HCT116 (cell line): Measurements from ENCODE around the gene CELF2. TPM values are rescaled to one million over a fixed set of nuclear protein-coding genes. Genes with fewer than 3 reads are reported as not detected.

Source experiments
- ATAC-seq: fragments of 200-7000 bp; cut with Tn5 transposase; 2 replicates; pipeline ENCODE4 v1.9.1; 2020; ENCODE audit warnings: mild to moderate bottlenecking, moderate library complexity
- BruUV-seq: library from RNA; stranded (reverse); fragments of 400-500 nt; replicated peaks from 2 replicates; lab custom pipeline; 2021; lab: Mats Ljungman, UMichigan
- CTCF ChIA-PET: fragments of 300-600 bp; sonication (Branson Sonifier 250); formaldehyde crosslinking; loops from one replicate; lab custom pipeline; 2021; ENCODE audit warnings: antibody characterized with exemption; lab: Charles Lee
- POLR2A ChIA-PET: fragments of 300-600, 350-600 bp; sonication (Branson Sonifier 250); formaldehyde crosslinking; loops from one replicate; lab custom pipeline; 2021; ENCODE audit warnings: antibody characterized with exemption; lab: Charles Lee
- RAD21 ChIA-PET, 2 experiments: fragments of 300-600 bp; sonication (Branson Sonifier 250); formaldehyde crosslinking; loops; one replicate each; lab custom pipeline; 2023; ENCODE audit warnings: low total read pairs in 2 of 2; ENCODE audit not compliant: uncharacterized antibody in 2 of 2, unreplicated experiment in 2 of 2, low non-redundant PET in 1 of 2; lab: Charles Lee
- DNase-seq: peaks from one replicate; pipeline ENCODE4 v3.0.0-alpha.2; 2010; ENCODE audit warnings: low read depth, low spot score
- H2AFZ ChIP-seq: fragments of 200-600 bp; shearing (Covaris generic), sonication (generic); 2 replicates; pipeline ENCODE4 v1.6.1; 2017; ENCODE audit warnings: low read depth, mixed run types, mixed read lengths, antibody characterized with exemption, low read length; ENCODE audit not compliant: poor library complexity, severe bottlenecking
- H3K27ac ChIP-seq: 2 replicates; pipeline ENCODE4 v1.5.1; 2012; ENCODE audit warnings: low read depth, low read length
- H3K27me3 ChIP-seq: fragments of 200-600 bp; sonication (generic); 2 replicates; pipeline ENCODE4 v1.6.1; 2016; ENCODE audit warnings: mixed run types, low read length, mixed read lengths; ENCODE audit not compliant: insufficient read depth
- H3K36me3 ChIP-seq, 2 experiments: fragments of 200-500 bp in 1 of 2; fragments of 200-600 bp in 1 of 2; sonication (Bioruptor generic) in 1 of 2; sonication (generic) in 1 of 2; 2 replicates each; pipeline versions ENCODE4 v1.5.1 to v1.6.1; 2014 to 2016; ENCODE audit warnings: low read length in 2 of 2, inconsistent platforms in 1 of 2, mixed read lengths in 1 of 2, mixed run types in 1 of 2; ENCODE audit not compliant: insufficient read depth in 2 of 2, control insufficient read depth in 1 of 2
- H3K4me1 ChIP-seq, 2 experiments: fragments of 200-600 bp in 1 of 2; sonication (generic) in 1 of 2; 2 replicates each; pipeline versions ENCODE4 v1.5.1 to v1.6.1; 2012 to 2017; ENCODE audit warnings: low read length in 2 of 2, inconsistent platforms in 1 of 2, mild to moderate bottlenecking in 1 of 2, mixed read lengths in 1 of 2, mixed run types in 1 of 2, moderate library complexity in 1 of 2; ENCODE audit not compliant: insufficient read depth in 2 of 2, control insufficient read depth in 1 of 2
- H3K4me2 ChIP-seq: fragments of 200-600 bp; sonication (generic); 2 replicates; pipeline ENCODE4 v1.6.1; 2017; ENCODE audit warnings: mixed run types, low read length, mixed read lengths
- H3K4me3 ChIP-seq, 2 experiments: fragments of 200-600 bp in 1 of 2; sonication (generic) in 1 of 2; replicated peaks in 1 of 2; 2 replicates each; pipeline ENCODE4 v1.5.1; 2011 to 2016; ENCODE audit warnings: low read length in 2 of 2, control low read depth in 1 of 2, low read depth in 1 of 2, mild to moderate bottlenecking in 1 of 2, mixed read lengths in 1 of 2, mixed run types in 1 of 2
- H3K79me2 ChIP-seq: fragments of 200-600 bp; sonication (generic); 2 replicates; pipeline ENCODE4 v1.6.1; 2017; ENCODE audit warnings: mild to moderate bottlenecking, mixed run types, low read length, moderate library complexity, mixed read lengths; ENCODE audit not compliant: insufficient read depth
- H3K9ac ChIP-seq: fragments of 200-600 bp; sonication (generic); 2 replicates; pipeline ENCODE4 v1.6.1; 2016; ENCODE audit warnings: low read length, mixed read lengths
- H3K9me2 ChIP-seq: fragments of 200-600 bp; sonication (generic), shearing (Covaris generic); 2 replicates; pipeline ENCODE4 v1.6.1; 2017; ENCODE audit warnings: mixed run types, mild to moderate bottlenecking, moderate library complexity; ENCODE audit not compliant: insufficient read depth
- H3K9me3 ChIP-seq, 2 experiments: fragments of 200-500 bp in 1 of 2; fragments of 200-600 bp in 1 of 2; sonication (Bioruptor generic) in 1 of 2; sonication (generic) in 1 of 2; 2 replicates each; pipeline ENCODE4 v1.6.1; 2014 to 2017; ENCODE audit warnings: low read length in 2 of 2, mixed read lengths in 2 of 2, inconsistent platforms in 1 of 2, low read depth in 1 of 2, mild to moderate bottlenecking in 1 of 2, mixed run types in 1 of 2, moderate library complexity in 1 of 2; ENCODE audit not compliant: control insufficient read depth in 1 of 2, insufficient read depth in 1 of 2
- H4K20me1 ChIP-seq: fragments of 200-600 bp; sonication (generic), shearing (Covaris generic); 2 replicates; pipeline ENCODE4 v1.6.1; 2017; ENCODE audit warnings: mixed run types, mild to moderate bottlenecking, moderate library complexity; ENCODE audit not compliant: insufficient read depth
- POLR2A ChIP-seq: IDR thresholded peaks from 2 replicates; pipeline ENCODE4 v1.7.0; 2011; ENCODE audit warnings: borderline replicate concordance; ENCODE audit not compliant: insufficient read depth, insufficient read length; ENCODE audit errors: extremely low read depth
- POLR2AphosphoS5 ChIP-seq: IDR thresholded peaks from 2 replicates; pipeline ENCODE4 v1.6.1; 2011; ENCODE audit warnings: mild to moderate bottlenecking, low read depth, low read length, moderate library complexity
- RAD21 ChIP-seq: IDR thresholded peaks from 2 replicates; pipeline ENCODE4 v1.6.1; 2012; ENCODE audit warnings: low read depth, mild to moderate bottlenecking
- SIN3A ChIP-seq: IDR thresholded peaks from 2 replicates; pipeline ENCODE4 v1.6.1; 2012; ENCODE audit warnings: low read depth
- TCF7L2 ChIP-seq: IDR thresholded peaks from 2 replicates; pipeline ENCODE4 v1.7.0; 2011; ENCODE audit warnings: borderline replicate concordance, inconsistent platforms; ENCODE audit not compliant: insufficient read depth, insufficient read length; ENCODE audit errors: extremely low read depth
- ZNF274 ChIP-seq: fragments of 200-500 bp; sonication (Bioruptor generic); IDR thresholded peaks from 2 replicates; pipeline ENCODE4 v1.6.1; 2014; ENCODE audit warnings: mild to moderate bottlenecking, low read depth, low read length, inconsistent platforms
- intact Hi-C: fragments of 100-400 bp; cut with micrococcal nuclease; formaldehyde crosslinking; loops from 2 replicates; pipeline ENCODE4 v1.10.0; 2022
- total RNA-seq: library from RNA; stranded (reverse); gene quantifications from one replicate; pipeline ENCODE4 v1.2.1, GENCODE V29; 2021; ENCODE audit not compliant: unreplicated experiment
- TF ChIP-seq, protein P1 (sequence below), 3 experiments: fragments of 200-600 bp in 1 of 3; sonication (generic) in 1 of 3; IDR thresholded peaks in 2 of 3; conservative IDR thresholded peaks in 1 of 3; 2 replicates each; pipeline ENCODE4 v1.5.1; 2012 to 2017; ENCODE audit warnings: low read depth in 2 of 3, low read length in 2 of 3, antibody characterized with exemption in 1 of 3, borderline replicate concordance in 1 of 3, control low read depth in 1 of 3, mild to moderate bottlenecking in 1 of 3, mixed read lengths in 1 of 3, mixed run types in 1 of 3, moderate library complexity in 1 of 3; ENCODE audit not compliant: insufficient read depth in 1 of 3
- TF ChIP-seq, protein P2 (sequence below): IDR thresholded peaks from 2 replicates; pipeline ENCODE4 v1.6.1; 2011; ENCODE audit warnings: mild to moderate bottlenecking, low read length, moderate library complexity; ENCODE audit not compliant: insufficient replicate concordance; ENCODE audit errors: extremely low read depth
- TF ChIP-seq, protein P3 (sequence below): IDR thresholded peaks from 2 replicates; pipeline ENCODE4 v1.6.1; 2012; ENCODE audit warnings: low read depth

The CELF2 gene
- total RNA-seq, 1 experiment from 2014 or later: 0.66 TPM

DNA sequence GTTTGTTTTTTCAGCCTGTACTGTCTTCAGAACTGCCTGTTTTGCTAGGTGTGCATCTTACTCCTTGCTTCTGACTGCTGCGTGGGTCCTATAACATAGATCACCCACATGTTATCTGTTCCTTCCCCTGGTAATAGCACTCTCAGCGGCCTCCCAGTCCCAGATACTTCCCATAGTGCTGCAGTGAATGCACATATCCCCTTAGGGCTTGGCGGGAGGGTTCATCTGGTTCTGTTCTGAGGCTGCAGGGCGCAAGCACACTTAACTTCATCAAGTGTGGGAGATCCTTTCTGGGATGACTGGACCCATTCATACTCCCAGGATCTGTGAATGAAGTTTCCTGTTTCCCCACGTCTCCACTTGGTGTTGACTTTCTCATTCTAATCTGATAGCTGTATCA, 90.7 kb downstream of the CELF2 start:
- ATAC-seq: no peak
- no peak for DNase-seq
- Histone ChIP-seq H3K9me3 (no peaks in the 10 kb centered on the region), H3K27ac (no peak overlapping the region), H3K4me3 (no peak overlapping the region), H2AFZ (no peak overlapping the region), H3K79me2 (no peaks in the 10 kb centered on the region), H3K9me2 (no peaks in the 10 kb centered on the region), H3K9ac (no peak overlapping the region), H3K4me1 (no peaks in the 10 kb centered on the region), H3K36me3 (no peaks in the 10 kb centered on the region), H3K4me2 (no peak overlapping the region), H3K27me3 (no peaks in the 10 kb centered on the region), H4K20me1 (no peaks in the 10 kb centered on the region)
- TF ChIP-seq SIN3A: no peak
- TF ChIP-seq, protein P1, sequence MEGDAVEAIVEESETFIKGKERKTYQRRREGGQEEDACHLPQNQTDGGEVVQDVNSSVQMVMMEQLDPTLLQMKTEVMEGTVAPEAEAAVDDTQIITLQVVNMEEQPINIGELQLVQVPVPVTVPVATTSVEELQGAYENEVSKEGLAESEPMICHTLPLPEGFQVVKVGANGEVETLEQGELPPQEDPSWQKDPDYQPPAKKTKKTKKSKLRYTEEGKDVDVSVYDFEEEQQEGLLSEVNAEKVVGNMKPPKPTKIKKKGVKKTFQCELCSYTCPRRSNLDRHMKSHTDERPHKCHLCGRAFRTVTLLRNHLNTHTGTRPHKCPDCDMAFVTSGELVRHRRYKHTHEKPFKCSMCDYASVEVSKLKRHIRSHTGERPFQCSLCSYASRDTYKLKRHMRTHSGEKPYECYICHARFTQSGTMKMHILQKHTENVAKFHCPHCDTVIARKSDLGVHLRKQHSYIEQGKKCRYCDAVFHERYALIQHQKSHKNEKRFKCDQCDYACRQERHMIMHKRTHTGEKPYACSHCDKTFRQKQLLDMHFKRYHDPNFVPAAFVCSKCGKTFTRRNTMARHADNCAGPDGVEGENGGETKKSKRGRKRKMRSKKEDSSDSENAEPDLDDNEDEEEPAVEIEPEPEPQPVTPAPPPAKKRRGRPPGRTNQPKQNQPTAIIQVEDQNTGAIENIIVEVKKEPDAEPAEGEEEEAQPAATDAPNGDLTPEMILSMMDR (IDR thresholded peaks at IDR 0.05 in 2 of 3, conservative IDR thresholded peaks at IDR 0.05 in 1 of 3; ENCODE audit: borderline replicate concordance in 1 of 3, insufficient read depth in 1 of 3, low read depth in 2 of 3, low read length in 2 of 3): no peak
- RAD21 ChIA-PET: no interaction called here
- POLR2A ChIA-PET: no interaction called here
- CTCF ChIA-PET: no interaction called here
- BruUV-seq: no TSS peak
- intact Hi-C loops: no loop called here

DNA sequence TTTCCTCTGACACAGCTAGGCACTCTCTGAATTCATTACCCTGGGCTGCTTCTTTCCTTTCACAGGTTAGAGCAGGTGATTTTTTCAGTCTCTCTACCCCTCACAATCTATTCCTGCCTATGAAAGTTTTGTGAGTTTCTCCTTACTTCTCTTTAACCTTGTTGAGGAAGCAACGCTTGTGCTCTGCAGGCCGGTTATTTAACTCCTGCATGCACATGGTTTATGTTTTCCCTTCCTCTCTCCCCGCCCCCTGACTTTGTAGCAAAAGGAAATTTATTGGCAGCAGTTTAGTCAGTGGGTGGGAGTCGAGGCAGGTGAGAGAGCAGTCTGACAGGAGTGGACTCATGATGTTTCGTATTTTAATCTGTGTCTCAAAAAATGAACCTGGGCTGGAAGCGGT, 91.9 kb downstream of the CELF2 start:
- intact Hi-C loops: no loop called here
- no TSS peak for BruUV-seq
- CTCF ChIA-PET: no interaction called here
- H3K9me3 ChIP-seq: no peaks in the 10 kb centered on the region
- H3K4me1 ChIP-seq: no peaks in the 10 kb centered on the region
- no peak overlapping the region for H3K4me2 ChIP-seq
- H3K27me3 ChIP-seq: no peaks in the 10 kb centered on the region
- no peak for ATAC-seq
- H3K4me3 ChIP-seq: no peak overlapping the region
- no peaks in the 10 kb centered on the region for H3K36me3 ChIP-seq
- no peak overlapping the region for H2AFZ ChIP-seq
- H3K27ac ChIP-seq: no peak overlapping the region
- no peaks in the 10 kb centered on the region for H3K9me2 ChIP-seq
- RAD21 ChIA-PET: no interaction called here
- no peak for DNase-seq
- no peak overlapping the region for H3K9ac ChIP-seq
- POLR2A ChIA-PET: no interaction called here
- no peaks in the 10 kb centered on the region for H4K20me1 ChIP-seq
- no peaks in the 10 kb centered on the region for H3K79me2 ChIP-seq
- TF ChIP-seq ZNF274 (no peak), POLR2A (no peak), TCF7L2 (no peak), RAD21 (no peak), POLR2AphosphoS5 (no peak)
- TF ChIP-seq, protein P2, sequence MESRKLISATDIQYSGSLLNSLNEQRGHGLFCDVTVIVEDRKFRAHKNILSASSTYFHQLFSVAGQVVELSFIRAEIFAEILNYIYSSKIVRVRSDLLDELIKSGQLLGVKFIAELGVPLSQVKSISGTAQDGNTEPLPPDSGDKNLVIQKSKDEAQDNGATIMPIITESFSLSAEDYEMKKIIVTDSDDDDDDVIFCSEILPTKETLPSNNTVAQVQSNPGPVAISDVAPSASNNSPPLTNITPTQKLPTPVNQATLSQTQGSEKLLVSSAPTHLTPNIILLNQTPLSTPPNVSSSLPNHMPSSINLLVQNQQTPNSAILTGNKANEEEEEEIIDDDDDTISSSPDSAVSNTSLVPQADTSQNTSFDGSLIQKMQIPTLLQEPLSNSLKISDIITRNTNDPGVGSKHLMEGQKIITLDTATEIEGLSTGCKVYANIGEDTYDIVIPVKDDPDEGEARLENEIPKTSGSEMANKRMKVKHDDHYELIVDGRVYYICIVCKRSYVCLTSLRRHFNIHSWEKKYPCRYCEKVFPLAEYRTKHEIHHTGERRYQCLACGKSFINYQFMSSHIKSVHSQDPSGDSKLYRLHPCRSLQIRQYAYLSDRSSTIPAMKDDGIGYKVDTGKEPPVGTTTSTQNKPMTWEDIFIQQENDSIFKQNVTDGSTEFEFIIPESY: no peak
- TF ChIP-seq, protein P3, sequence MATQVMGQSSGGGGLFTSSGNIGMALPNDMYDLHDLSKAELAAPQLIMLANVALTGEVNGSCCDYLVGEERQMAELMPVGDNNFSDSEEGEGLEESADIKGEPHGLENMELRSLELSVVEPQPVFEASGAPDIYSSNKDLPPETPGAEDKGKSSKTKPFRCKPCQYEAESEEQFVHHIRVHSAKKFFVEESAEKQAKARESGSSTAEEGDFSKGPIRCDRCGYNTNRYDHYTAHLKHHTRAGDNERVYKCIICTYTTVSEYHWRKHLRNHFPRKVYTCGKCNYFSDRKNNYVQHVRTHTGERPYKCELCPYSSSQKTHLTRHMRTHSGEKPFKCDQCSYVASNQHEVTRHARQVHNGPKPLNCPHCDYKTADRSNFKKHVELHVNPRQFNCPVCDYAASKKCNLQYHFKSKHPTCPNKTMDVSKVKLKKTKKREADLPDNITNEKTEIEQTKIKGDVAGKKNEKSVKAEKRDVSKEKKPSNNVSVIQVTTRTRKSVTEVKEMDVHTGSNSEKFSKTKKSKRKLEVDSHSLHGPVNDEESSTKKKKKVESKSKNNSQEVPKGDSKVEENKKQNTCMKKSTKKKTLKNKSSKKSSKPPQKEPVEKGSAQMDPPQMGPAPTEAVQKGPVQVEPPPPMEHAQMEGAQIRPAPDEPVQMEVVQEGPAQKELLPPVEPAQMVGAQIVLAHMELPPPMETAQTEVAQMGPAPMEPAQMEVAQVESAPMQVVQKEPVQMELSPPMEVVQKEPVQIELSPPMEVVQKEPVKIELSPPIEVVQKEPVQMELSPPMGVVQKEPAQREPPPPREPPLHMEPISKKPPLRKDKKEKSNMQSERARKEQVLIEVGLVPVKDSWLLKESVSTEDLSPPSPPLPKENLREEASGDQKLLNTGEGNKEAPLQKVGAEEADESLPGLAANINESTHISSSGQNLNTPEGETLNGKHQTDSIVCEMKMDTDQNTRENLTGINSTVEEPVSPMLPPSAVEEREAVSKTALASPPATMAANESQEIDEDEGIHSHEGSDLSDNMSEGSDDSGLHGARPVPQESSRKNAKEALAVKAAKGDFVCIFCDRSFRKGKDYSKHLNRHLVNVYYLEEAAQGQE: no peak
